Measurements from ENCODE around the gene RNF169.

The RNF169 gene

DNA sequence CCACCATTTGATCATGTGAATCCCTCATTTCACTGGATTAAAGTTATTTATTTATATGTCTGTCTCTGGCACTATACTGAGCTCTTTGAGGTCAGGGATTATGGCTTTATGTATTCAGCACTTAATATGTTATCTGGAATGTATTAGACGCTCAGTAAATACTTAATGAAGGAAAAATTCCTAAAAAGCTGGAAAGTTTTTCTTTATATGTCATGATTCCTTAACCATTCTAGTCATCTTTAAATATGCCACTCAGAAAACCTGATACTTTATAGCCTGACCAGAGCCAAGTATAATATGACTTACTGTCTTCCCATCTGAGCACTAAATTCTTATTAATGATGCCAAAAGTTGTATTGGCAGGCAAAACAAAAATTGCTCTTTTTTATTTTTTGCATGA is 27.1 kb downstream of the RNF169 start:
- H3K4me2 ChIP-seq (ENCODE audit: low read depth, low read length, poor library complexity, severe bottlenecking): no peak overlapping the region
- no peaks in the 10 kb centered on the region for H3K9me2 ChIP-seq (replicated peaks; ENCODE audit: insufficient read depth, low read length)
- H3K9ac ChIP-seq (ENCODE audit: low read length): no peak overlapping the region
- no peak overlapping the region for H2AFZ ChIP-seq (ENCODE audit: low read depth, low read length, severe bottlenecking)
- H3F3A ChIP-seq (ENCODE audit: insufficient read depth): no peaks in the 10 kb centered on the region; the same call in 1 of the 2 replicates
- no peaks in the 10 kb centered on the region for H3K9me3 ChIP-seq (ENCODE audit: insufficient read depth, low read length)
- H3K4me3 ChIP-seq (ENCODE audit: insufficient read depth, low read length, poor library complexity, severe bottlenecking): no peak overlapping the region
- H4K20me1 ChIP-seq (ENCODE audit: low read depth, low read length): peaks cover 16% of the 10 kb centered on the region; the same call in 1 of the 2 replicates
- no peaks in the 10 kb centered on the region for H3K36me3 ChIP-seq (ENCODE audit: low read length)
- 0 out of 2 replicates have a peak, but pooled peaks cover 7% of the 10 kb centered on the region for H3K79me2 ChIP-seq (ENCODE audit: insufficient read depth, low read length)
- TF ChIP-seq, protein P1, sequence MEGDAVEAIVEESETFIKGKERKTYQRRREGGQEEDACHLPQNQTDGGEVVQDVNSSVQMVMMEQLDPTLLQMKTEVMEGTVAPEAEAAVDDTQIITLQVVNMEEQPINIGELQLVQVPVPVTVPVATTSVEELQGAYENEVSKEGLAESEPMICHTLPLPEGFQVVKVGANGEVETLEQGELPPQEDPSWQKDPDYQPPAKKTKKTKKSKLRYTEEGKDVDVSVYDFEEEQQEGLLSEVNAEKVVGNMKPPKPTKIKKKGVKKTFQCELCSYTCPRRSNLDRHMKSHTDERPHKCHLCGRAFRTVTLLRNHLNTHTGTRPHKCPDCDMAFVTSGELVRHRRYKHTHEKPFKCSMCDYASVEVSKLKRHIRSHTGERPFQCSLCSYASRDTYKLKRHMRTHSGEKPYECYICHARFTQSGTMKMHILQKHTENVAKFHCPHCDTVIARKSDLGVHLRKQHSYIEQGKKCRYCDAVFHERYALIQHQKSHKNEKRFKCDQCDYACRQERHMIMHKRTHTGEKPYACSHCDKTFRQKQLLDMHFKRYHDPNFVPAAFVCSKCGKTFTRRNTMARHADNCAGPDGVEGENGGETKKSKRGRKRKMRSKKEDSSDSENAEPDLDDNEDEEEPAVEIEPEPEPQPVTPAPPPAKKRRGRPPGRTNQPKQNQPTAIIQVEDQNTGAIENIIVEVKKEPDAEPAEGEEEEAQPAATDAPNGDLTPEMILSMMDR (IDR thresholded peaks at IDR 0.05; ENCODE audit: insufficient read depth, low read length, poor library complexity, severe bottlenecking): no peak
- H3K27me3 ChIP-seq (ENCODE audit: low read length): no peaks in the 10 kb centered on the region
- H3K27ac ChIP-seq (ENCODE audit: low read depth, low read length): no peak overlapping the region

DNA sequence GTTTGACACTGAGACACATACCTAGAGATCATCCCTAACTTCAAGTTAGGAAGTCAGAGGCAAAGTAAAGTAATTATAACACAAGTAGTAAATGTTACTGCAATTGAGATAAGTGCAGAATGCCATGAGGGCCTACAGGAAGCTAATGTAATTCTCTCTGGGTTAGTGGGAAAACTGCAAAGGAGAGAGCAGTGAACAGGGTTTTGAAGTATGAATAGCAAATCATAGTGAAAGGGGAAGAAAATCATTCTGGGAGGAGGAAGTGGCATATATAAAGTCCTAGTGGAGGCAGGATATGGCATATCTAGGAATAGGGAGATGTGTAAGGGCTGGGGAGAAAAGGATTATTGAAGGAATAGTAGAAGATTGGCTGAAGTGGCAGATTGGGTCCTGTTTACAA is 27.9 kb downstream of the RNF169 start:
- H3K9me3 ChIP-seq (ENCODE audit: insufficient read depth, low read length): no peaks in the 10 kb centered on the region
- no peak overlapping the region for H3K27ac ChIP-seq (ENCODE audit: low read depth, low read length)
- H3F3A ChIP-seq (ENCODE audit: insufficient read depth): no peaks in the 10 kb centered on the region; the same call in 1 of the 2 replicates
- H3K79me2 ChIP-seq (ENCODE audit: insufficient read depth, low read length): peaks cover 4% of the 10 kb centered on the region; the same call in 1 of the 2 replicates
- no peak overlapping the region for H3K4me3 ChIP-seq (ENCODE audit: insufficient read depth, low read length, poor library complexity, severe bottlenecking)
- no peaks in the 10 kb centered on the region for H3K27me3 ChIP-seq (ENCODE audit: low read length)
- no peak for TF ChIP-seq EZH2phosphoT487 (conservative IDR thresholded peaks at IDR 0.05; ENCODE audit: low read length)
- TF ChIP-seq, protein P1 (IDR thresholded peaks at IDR 0.05; ENCODE audit: insufficient read depth, low read length, poor library complexity, severe bottlenecking): no peak
- H3K9me2 ChIP-seq (replicated peaks; ENCODE audit: insufficient read depth, low read length): no peaks in the 10 kb centered on the region
- H2AFZ ChIP-seq (ENCODE audit: low read depth, low read length, severe bottlenecking): no peak overlapping the region
- no peak overlapping the region for H3K4me2 ChIP-seq (ENCODE audit: low read depth, low read length, poor library complexity, severe bottlenecking)
- H3K9ac ChIP-seq (ENCODE audit: low read length): no peak overlapping the region
- no peaks in the 10 kb centered on the region for H3K36me3 ChIP-seq (ENCODE audit: low read length)
- peaks cover 16% of the 10 kb centered on the region; the same call in 1 of the 2 replicates for H4K20me1 ChIP-seq (ENCODE audit: low read depth, low read length)

DNA sequence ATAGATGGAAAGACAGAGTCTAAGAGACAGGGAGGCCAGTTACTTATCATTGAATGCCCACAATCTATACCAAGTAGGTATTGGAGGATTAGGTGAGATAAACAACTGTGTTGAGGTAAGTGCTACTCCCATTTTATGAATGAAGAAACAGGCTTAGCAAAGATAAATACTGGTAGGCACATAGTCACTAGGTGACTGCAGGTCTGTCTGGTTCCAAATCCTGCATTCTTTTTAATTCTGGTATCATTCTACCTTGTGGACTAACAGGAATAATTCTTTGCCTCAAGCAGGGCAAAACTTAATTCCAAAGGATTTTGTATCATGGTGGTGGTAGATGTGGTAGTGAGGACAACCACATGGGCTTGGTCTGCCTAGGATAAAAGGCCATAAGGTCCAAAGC is 28.4 kb downstream of the RNF169 start:
- Histone ChIP-seq H3K27ac (ENCODE audit: low read depth, low read length) (no peak overlapping the region), H3F3A (ENCODE audit: insufficient read depth) (no peaks in the 10 kb centered on the region; the same call in 1 of the 2 replicates), H4K20me1 (ENCODE audit: low read depth, low read length) (peaks cover 16% of the 10 kb centered on the region; the same call in 1 of the 2 replicates), H3K79me2 (ENCODE audit: insufficient read depth, low read length) (peaks cover 4% of the 10 kb centered on the region; the same call in 1 of the 2 replicates), H2AFZ (ENCODE audit: low read depth, low read length, severe bottlenecking) (no peak overlapping the region), H3K9ac (ENCODE audit: low read length) (no peak overlapping the region), H3K27me3 (ENCODE audit: low read length) (no peaks in the 10 kb centered on the region), H3K9me3 (ENCODE audit: insufficient read depth, low read length) (no peaks in the 10 kb centered on the region), H3K9me2 (replicated peaks; ENCODE audit: insufficient read depth, low read length) (no peaks in the 10 kb centered on the region), H3K36me3 (ENCODE audit: low read length) (no peaks in the 10 kb centered on the region), H3K4me3 (ENCODE audit: insufficient read depth, low read length, poor library complexity, severe bottlenecking) (no peak overlapping the region), H3K4me2 (ENCODE audit: low read depth, low read length, poor library complexity, severe bottlenecking) (no peak overlapping the region)
- no peak for TF ChIP-seq EZH2phosphoT487 (conservative IDR thresholded peaks at IDR 0.05; ENCODE audit: low read length)
- TF ChIP-seq, protein P1 (IDR thresholded peaks at IDR 0.05; ENCODE audit: insufficient read depth, low read length, poor library complexity, severe bottlenecking): no peak

Data from SU-DHL-6 (cell line).